A673 (cell line): Measurements from ENCODE around the gene NUDT21.

Experiments
- CTCF ChIP-seq: fragments of 300-800, 200-600 bp; sonication (generic); conservative IDR thresholded peaks from 2 replicates; pipeline ENCODE4 v1.5.1; 2017; ENCODE audit warnings: low read depth, mild to moderate bottlenecking, antibody characterized with exemption, low read length, moderate library complexity, mixed read lengths
- EZH2 ChIP-seq: fragments of 200-600 bp; sonication (generic); IDR thresholded peaks from 2 replicates; pipeline ENCODE4 v1.6.1; 2017; ENCODE audit warnings: borderline replicate concordance, low read depth, mild to moderate bottlenecking, mixed read lengths, antibody characterized with exemption, low read length; ENCODE audit not compliant: poor library complexity, severe bottlenecking

GRCh38 chr16:56382459-56382858, 68.7 kb downstream of the NUDT21 start:
- no peak for TF ChIP-seq EZH2
- TF ChIP-seq CTCF, result no peak
